MM.1S (cell line): Measurements from ENCODE around the gene MMS22L.

Source experiments
- DNase-seq: peaks from one replicate; pipeline ENCODE4 v3.0.0-alpha.2; 2015
- H2AFZ ChIP-seq: fragments of 300-600 bp; sonication (generic); 2 replicates; pipeline ENCODE4 v1.6.0; 2016; ENCODE audit warnings: antibody characterized with exemption, low read length
- H3F3A ChIP-seq: fragments of 300-600 bp; sonication (generic); 2 replicates; pipeline ENCODE4 v1.6.1; 2016; ENCODE audit warnings: mild to moderate bottlenecking, antibody characterized with exemption, low read length, moderate library complexity, mixed read lengths; ENCODE audit not compliant: insufficient read depth
- H3K27ac ChIP-seq: fragments of 300-600 bp; sonication (generic); 2 replicates; pipeline ENCODE4 v1.5.1; 2016; ENCODE audit warnings: mild to moderate bottlenecking, low read length
- H3K27me3 ChIP-seq: fragments of 300-600 bp; sonication (generic); replicated peaks from 2 replicates; pipeline ENCODE4 v1.6.0; 2016; ENCODE audit warnings: low read length; ENCODE audit not compliant: insufficient read depth
- H3K36me3 ChIP-seq: fragments of 300-600 bp; sonication (generic); replicated peaks from 2 replicates; pipeline ENCODE4 v1.6.1; 2016; ENCODE audit warnings: mild to moderate bottlenecking, low read length, mixed read lengths; ENCODE audit not compliant: insufficient read depth
- H3K4me1 ChIP-seq: fragments of 300-600 bp; sonication (generic); 2 replicates; pipeline ENCODE4 v1.6.1; 2016; ENCODE audit warnings: low read length, mixed read lengths
- H3K4me2 ChIP-seq: fragments of 300-600 bp; sonication (generic); 2 replicates; pipeline ENCODE4 v1.6.0; 2016; ENCODE audit warnings: low read depth, low read length
- H3K4me3 ChIP-seq: fragments of 300-600 bp; sonication (generic); 2 replicates; pipeline ENCODE4 v1.5.1; 2016; ENCODE audit warnings: low read length, mixed read lengths
- H3K79me2 ChIP-seq: fragments of 300-600 bp; sonication (generic); 2 replicates; pipeline ENCODE4 v1.6.1; 2016; ENCODE audit warnings: mixed run types, low read length, mixed read lengths
- H3K9ac ChIP-seq: fragments of 300-600 bp; sonication (generic); 2 replicates; pipeline ENCODE4 v1.6.1; 2016; ENCODE audit warnings: low read length, mixed read lengths
- H3K9me2 ChIP-seq: fragments of 300-600 bp; sonication (generic); replicated peaks from 2 replicates; pipeline ENCODE4 v1.6.1; 2016; ENCODE audit warnings: mild to moderate bottlenecking, low read length, mixed read lengths; ENCODE audit not compliant: insufficient read depth
- H3K9me3 ChIP-seq: fragments of 300-600 bp; sonication (generic); replicated peaks from 2 replicates; pipeline ENCODE4 v1.6.1; 2016; ENCODE audit warnings: mild to moderate bottlenecking, low read length, mixed read lengths; ENCODE audit not compliant: insufficient read depth
- H4K20me1 ChIP-seq: fragments of 300-600 bp; sonication (generic); 2 replicates; pipeline ENCODE4 v1.6.1; 2016; ENCODE audit warnings: mild to moderate bottlenecking, low read length, moderate library complexity, mixed read lengths; ENCODE audit not compliant: insufficient read depth
- CTCF ChIP-seq: fragments of 300-600 bp; sonication (generic); IDR thresholded peaks from 2 replicates; pipeline ENCODE4 v1.5.1; 2016; ENCODE audit warnings: antibody characterized with exemption, low read length, mixed read lengths
- EZH2 ChIP-seq: fragments of 300-600 bp; sonication (generic); optimal IDR thresholded peaks from 2 replicates; pipeline ENCODE3; 2017; ENCODE audit warnings: low read depth, mild to moderate bottlenecking, antibody characterized with exemption, low read length, mixed read lengths
- EZH2phosphoT487 ChIP-seq: fragments of 300-600 bp; sonication (generic); IDR thresholded peaks from 2 replicates; pipeline ENCODE4 v1.6.1; 2018; ENCODE audit warnings: antibody characterized with exemption, low read length

The MMS22L gene

GRCh38 chr6:97114645-97115044 is 168.4 kb downstream of the MMS22L start:
- Histone ChIP-seq H3K4me3 (no peak overlapping the region), H3K27me3 (no peaks in the 10 kb centered on the region), H4K20me1 (no peaks in the 10 kb centered on the region), H3K4me1 (no peaks in the 10 kb centered on the region), H2AFZ (no peak overlapping the region), H3F3A (no peaks in the 10 kb centered on the region), H3K9ac (no peak overlapping the region), H3K4me2 (no peak overlapping the region), H3K9me3 (no peaks in the 10 kb centered on the region), H3K79me2 (no peaks in the 10 kb centered on the region), H3K27ac (no peak overlapping the region), H3K9me2 (no peaks in the 10 kb centered on the region), H3K36me3 (no peaks in the 10 kb centered on the region)
- no peak for TF ChIP-seq EZH2phosphoT487
- TF ChIP-seq EZH2 = no peak
- no peak for TF ChIP-seq CTCF
- DNase-seq = no peak

- Histone ChIP-seq H3K9me2 (no peaks in the 10 kb centered on the region), H3K27me3 (no peaks in the 10 kb centered on the region), H3K27ac (no peak overlapping the region), H3F3A (no peaks in the 10 kb centered on the region), H3K4me1 (no peaks in the 10 kb centered on the region), H3K4me2 (no peak overlapping the region), H3K79me2 (no peaks in the 10 kb centered on the region), H3K4me3 (no peak overlapping the region), H2AFZ (no peak overlapping the region), H3K9me3 (no peaks in the 10 kb centered on the region), H4K20me1 (no peaks in the 10 kb centered on the region), H3K9ac (no peak overlapping the region), H3K36me3 (no peaks in the 10 kb centered on the region)
- TF ChIP-seq CTCF (no peak), EZH2 (no peak), EZH2phosphoT487 (no peak)
- DNase-seq = no peak
Observed at GRCh38 chr6:97113170-97113569, 169.8 kb downstream of the MMS22L start.

- H3K9me3 ChIP-seq = no peaks in the 10 kb centered on the region
- H3K27me3 ChIP-seq = no peaks in the 10 kb centered on the region
- H4K20me1 ChIP-seq = no peaks in the 10 kb centered on the region
- H3K9ac ChIP-seq = no peak overlapping the region
- H3K4me3 ChIP-seq = no peak overlapping the region
- no peaks in the 10 kb centered on the region for H3K9me2 ChIP-seq
- H3K4me1 ChIP-seq = no peaks in the 10 kb centered on the region
- no peaks in the 10 kb centered on the region for H3F3A ChIP-seq
- no peaks in the 10 kb centered on the region for H3K79me2 ChIP-seq
- DNase-seq = no peak
- H3K4me2 ChIP-seq = no peak overlapping the region
- H3K36me3 ChIP-seq = no peaks in the 10 kb centered on the region
- H3K27ac ChIP-seq = no peak overlapping the region
- no peak for TF ChIP-seq EZH2phosphoT487
- no peak overlapping the region for H2AFZ ChIP-seq
Observed at GRCh38 chr6:97111243-97111642, 171.8 kb downstream of the MMS22L start.

- no peak overlapping the region for H2AFZ ChIP-seq
Observed at GRCh38 chr6:97110626-97111025, 172.4 kb downstream of the MMS22L start.

More at GRCh38 chr6:97110626-97111025, 172.4 kb downstream of the MMS22L start:
- Histone ChIP-seq H3K9me2 (no peaks in the 10 kb centered on the region), H3K79me2 (no peaks in the 10 kb centered on the region), H3K4me2 (no peak overlapping the region), H3K4me1 (no peaks in the 10 kb centered on the region), H3K27me3 (no peaks in the 10 kb centered on the region), H3K4me3 (no peak overlapping the region), H4K20me1 (no peaks in the 10 kb centered on the region), H3F3A (no peaks in the 10 kb centered on the region), H3K9me3 (no peaks in the 10 kb centered on the region), H3K27ac (no peak overlapping the region), H3K9ac (no peak overlapping the region), H3K36me3 (no peaks in the 10 kb centered on the region)
- DNase-seq = no peak
- TF ChIP-seq EZH2phosphoT487 = no peak
- TF ChIP-seq EZH2 = no peak
- no peak for TF ChIP-seq CTCF
